HCT116 (cell line): ENCODE results near the gene NOL4L. TPM values are rescaled to one million over a fixed set of nuclear protein-coding genes. Genes with fewer than 3 reads are reported as not detected.

Source experiments
- ATAC-seq: fragments of 200-7000 bp; cut with Tn5 transposase; 2 replicates; pipeline ENCODE4 v1.9.1; 2020; ENCODE audit warnings: mild to moderate bottlenecking, moderate library complexity
- BruUV-seq: library from RNA; stranded (reverse); fragments of 400-500 nt; replicated peaks from 2 replicates; lab custom pipeline; 2021; lab: Mats Ljungman, UMichigan
- CTCF ChIA-PET: fragments of 300-600 bp; sonication (Branson Sonifier 250); formaldehyde crosslinking; loops from one replicate; lab custom pipeline; 2021; ENCODE audit warnings: antibody characterized with exemption; lab: Charles Lee
- POLR2A ChIA-PET: fragments of 300-600, 350-600 bp; sonication (Branson Sonifier 250); formaldehyde crosslinking; loops from one replicate; lab custom pipeline; 2021; ENCODE audit warnings: antibody characterized with exemption; lab: Charles Lee
- RAD21 ChIA-PET, 2 experiments: fragments of 300-600 bp; sonication (Branson Sonifier 250); formaldehyde crosslinking; loops; one replicate each; lab custom pipeline; 2023; ENCODE audit warnings: low total read pairs in 2 of 2; ENCODE audit not compliant: uncharacterized antibody in 2 of 2, unreplicated experiment in 2 of 2, low non-redundant PET in 1 of 2; lab: Charles Lee
- DNase-seq: peaks from one replicate; pipeline ENCODE4 v3.0.0-alpha.2; 2010; ENCODE audit warnings: low read depth, low spot score
- H2AFZ ChIP-seq: fragments of 200-600 bp; shearing (Covaris generic), sonication (generic); 2 replicates; pipeline ENCODE4 v1.6.1; 2017; ENCODE audit warnings: low read depth, mixed run types, mixed read lengths, antibody characterized with exemption, low read length; ENCODE audit not compliant: poor library complexity, severe bottlenecking
- H3K27ac ChIP-seq: 2 replicates; pipeline ENCODE4 v1.5.1; 2012; ENCODE audit warnings: low read depth, low read length
- H3K27me3 ChIP-seq: fragments of 200-600 bp; sonication (generic); 2 replicates; pipeline ENCODE4 v1.6.1; 2016; ENCODE audit warnings: mixed run types, low read length, mixed read lengths; ENCODE audit not compliant: insufficient read depth
- H3K36me3 ChIP-seq, 2 experiments: fragments of 200-500 bp in 1 of 2; fragments of 200-600 bp in 1 of 2; sonication (Bioruptor generic) in 1 of 2; sonication (generic) in 1 of 2; 2 replicates each; pipeline versions ENCODE4 v1.5.1 to v1.6.1; 2014 to 2016; ENCODE audit warnings: low read length in 2 of 2, inconsistent platforms in 1 of 2, mixed read lengths in 1 of 2, mixed run types in 1 of 2; ENCODE audit not compliant: insufficient read depth in 2 of 2, control insufficient read depth in 1 of 2
- H3K4me1 ChIP-seq, 2 experiments: fragments of 200-600 bp in 1 of 2; sonication (generic) in 1 of 2; 2 replicates each; pipeline versions ENCODE4 v1.5.1 to v1.6.1; 2012 to 2017; ENCODE audit warnings: low read length in 2 of 2, inconsistent platforms in 1 of 2, mild to moderate bottlenecking in 1 of 2, mixed read lengths in 1 of 2, mixed run types in 1 of 2, moderate library complexity in 1 of 2; ENCODE audit not compliant: insufficient read depth in 2 of 2, control insufficient read depth in 1 of 2
- H3K4me2 ChIP-seq: fragments of 200-600 bp; sonication (generic); 2 replicates; pipeline ENCODE4 v1.6.1; 2017; ENCODE audit warnings: mixed run types, low read length, mixed read lengths
- H3K4me3 ChIP-seq, 2 experiments: fragments of 200-600 bp in 1 of 2; sonication (generic) in 1 of 2; replicated peaks in 1 of 2; 2 replicates each; pipeline ENCODE4 v1.5.1; 2011 to 2016; ENCODE audit warnings: low read length in 2 of 2, control low read depth in 1 of 2, low read depth in 1 of 2, mild to moderate bottlenecking in 1 of 2, mixed read lengths in 1 of 2, mixed run types in 1 of 2
- H3K79me2 ChIP-seq: fragments of 200-600 bp; sonication (generic); 2 replicates; pipeline ENCODE4 v1.6.1; 2017; ENCODE audit warnings: mild to moderate bottlenecking, mixed run types, low read length, moderate library complexity, mixed read lengths; ENCODE audit not compliant: insufficient read depth
- H3K9ac ChIP-seq: fragments of 200-600 bp; sonication (generic); 2 replicates; pipeline ENCODE4 v1.6.1; 2016; ENCODE audit warnings: low read length, mixed read lengths
- H3K9me2 ChIP-seq: fragments of 200-600 bp; sonication (generic), shearing (Covaris generic); 2 replicates; pipeline ENCODE4 v1.6.1; 2017; ENCODE audit warnings: mixed run types, mild to moderate bottlenecking, moderate library complexity; ENCODE audit not compliant: insufficient read depth
- H3K9me3 ChIP-seq, 2 experiments: fragments of 200-500 bp in 1 of 2; fragments of 200-600 bp in 1 of 2; sonication (Bioruptor generic) in 1 of 2; sonication (generic) in 1 of 2; 2 replicates each; pipeline ENCODE4 v1.6.1; 2014 to 2017; ENCODE audit warnings: low read length in 2 of 2, mixed read lengths in 2 of 2, inconsistent platforms in 1 of 2, low read depth in 1 of 2, mild to moderate bottlenecking in 1 of 2, mixed run types in 1 of 2, moderate library complexity in 1 of 2; ENCODE audit not compliant: control insufficient read depth in 1 of 2, insufficient read depth in 1 of 2
- H4K20me1 ChIP-seq: fragments of 200-600 bp; sonication (generic), shearing (Covaris generic); 2 replicates; pipeline ENCODE4 v1.6.1; 2017; ENCODE audit warnings: mixed run types, mild to moderate bottlenecking, moderate library complexity; ENCODE audit not compliant: insufficient read depth
- CEBPB ChIP-seq: IDR thresholded peaks from 2 replicates; pipeline ENCODE4 v1.6.1; 2012; ENCODE audit warnings: low read depth
- EZH2 ChIP-seq: fragments of 200-600 bp; sonication (generic); IDR thresholded peaks from 2 replicates; pipeline ENCODE4 v1.6.1; 2017; ENCODE audit warnings: antibody characterized with exemption, mixed run types
- FOSL1 ChIP-seq: IDR thresholded peaks from 2 replicates; pipeline ENCODE4 v1.6.1; 2012; ENCODE audit warnings: low read depth
- JUND ChIP-seq: IDR thresholded peaks from 2 replicates; pipeline ENCODE4 v1.6.1; 2012
- POLR2A ChIP-seq: IDR thresholded peaks from 2 replicates; pipeline ENCODE4 v1.7.0; 2011; ENCODE audit warnings: borderline replicate concordance; ENCODE audit not compliant: insufficient read depth, insufficient read length; ENCODE audit errors: extremely low read depth
- RAD21 ChIP-seq: IDR thresholded peaks from 2 replicates; pipeline ENCODE4 v1.6.1; 2012; ENCODE audit warnings: low read depth, mild to moderate bottlenecking
- SIN3A ChIP-seq: IDR thresholded peaks from 2 replicates; pipeline ENCODE4 v1.6.1; 2012; ENCODE audit warnings: low read depth
- TCF7L2 ChIP-seq: IDR thresholded peaks from 2 replicates; pipeline ENCODE4 v1.7.0; 2011; ENCODE audit warnings: borderline replicate concordance, inconsistent platforms; ENCODE audit not compliant: insufficient read depth, insufficient read length; ENCODE audit errors: extremely low read depth
- YY1 ChIP-seq: IDR thresholded peaks from 2 replicates; pipeline ENCODE4 v1.6.1; 2011; ENCODE audit warnings: low read length, low read depth, moderate library complexity, mild to moderate bottlenecking; ENCODE audit not compliant: insufficient replicate concordance; ENCODE audit errors: extremely low read depth
- ZFX ChIP-seq: fragments of 450-650 bp; IDR thresholded peaks from 2 replicates; pipeline ENCODE4 v1.6.1; 2017
- intact Hi-C: fragments of 100-400 bp; cut with micrococcal nuclease; formaldehyde crosslinking; loops from 2 replicates; pipeline ENCODE4 v1.10.0; 2022
- total RNA-seq: library from RNA; stranded (reverse); gene quantifications from one replicate; pipeline ENCODE4 v1.2.1, GENCODE V29; 2021; ENCODE audit not compliant: unreplicated experiment
- TF ChIP-seq, protein P1 (sequence below): IDR thresholded peaks from 2 replicates; pipeline ENCODE4 v1.6.1; 2012
- TF ChIP-seq, protein P2 (sequence below): IDR thresholded peaks from 2 replicates; pipeline ENCODE4 v1.6.1; 2012; ENCODE audit warnings: low read depth
- TF ChIP-seq, protein P3 (sequence below): IDR thresholded peaks from 2 replicates; pipeline ENCODE4 v1.6.1; 2011; ENCODE audit warnings: mild to moderate bottlenecking, low read length, moderate library complexity; ENCODE audit not compliant: insufficient replicate concordance; ENCODE audit errors: extremely low read depth
- TF ChIP-seq, protein P4 (sequence below): IDR thresholded peaks from 2 replicates; pipeline ENCODE4 v1.6.1; 2012

Gene NOL4L
- total RNA-seq, 1 experiment from 2014 or later, result 5.9 TPM

DNA sequence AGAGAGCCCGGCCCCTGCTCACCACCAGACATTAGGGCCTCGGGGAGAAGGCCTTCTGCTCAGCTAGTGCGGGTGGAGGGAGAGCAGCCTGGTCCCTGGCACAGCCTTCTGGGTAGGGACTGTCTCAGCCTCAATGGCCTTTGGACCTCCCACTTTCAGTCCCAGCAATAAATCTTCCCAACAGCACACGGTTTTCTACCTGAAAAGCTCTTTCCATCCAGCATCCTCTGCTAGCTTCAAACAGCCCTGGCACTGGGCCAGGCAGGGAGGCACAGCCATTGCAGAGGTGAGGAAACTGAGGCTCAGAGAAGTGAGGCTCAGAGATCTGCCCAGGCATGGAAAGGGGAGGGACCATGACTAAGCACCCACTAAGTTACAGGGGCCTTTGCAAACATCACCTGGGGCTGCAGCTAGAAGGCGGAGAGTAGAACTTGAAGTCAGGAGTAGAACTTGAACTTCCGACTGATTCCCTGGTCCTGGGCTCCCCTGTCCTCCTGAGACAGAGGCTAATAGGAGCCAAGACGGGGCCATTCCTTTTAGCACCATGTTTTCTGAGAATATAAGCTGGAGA is 43.9 kb upstream of the NOL4L start:
- BruUV-seq, result no TSS peak
- peak overlapping the region; percentile 83 for H2AFZ ChIP-seq
- no peak overlapping the region for H3K4me3 ChIP-seq
- POLR2A ChIA-PET, result no interaction called here
- 0 out of 2 replicates have a peak, but pooled peaks have one; percentile 35 for ATAC-seq
- H3K4me2 ChIP-seq, result peak overlapping the region; percentile 69
- no peaks in the 10 kb centered on the region for H3K36me3 ChIP-seq
- no peaks in the 10 kb centered on the region for H3K27me3 ChIP-seq
- H4K20me1 ChIP-seq, result no peaks in the 10 kb centered on the region
- intact Hi-C loops, result no loop called here
- RAD21 ChIA-PET, result no interaction called here
- no peak overlapping the region for H3K27ac ChIP-seq
- H3K9me3 ChIP-seq, result no peaks in the 10 kb centered on the region
- no peak for DNase-seq
- TF ChIP-seq CEBPB (no peak), RAD21 (no peak), ZFX (no peak), SIN3A (no peak), YY1 (no peak), TCF7L2 (no peak), POLR2A (no peak), FOSL1 (no peak), EZH2 (no peak), JUND (no peak)
- TF ChIP-seq, protein P1, sequence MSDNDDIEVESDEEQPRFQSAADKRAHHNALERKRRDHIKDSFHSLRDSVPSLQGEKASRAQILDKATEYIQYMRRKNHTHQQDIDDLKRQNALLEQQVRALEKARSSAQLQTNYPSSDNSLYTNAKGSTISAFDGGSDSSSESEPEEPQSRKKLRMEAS, result no peak
- TF ChIP-seq, protein P2, sequence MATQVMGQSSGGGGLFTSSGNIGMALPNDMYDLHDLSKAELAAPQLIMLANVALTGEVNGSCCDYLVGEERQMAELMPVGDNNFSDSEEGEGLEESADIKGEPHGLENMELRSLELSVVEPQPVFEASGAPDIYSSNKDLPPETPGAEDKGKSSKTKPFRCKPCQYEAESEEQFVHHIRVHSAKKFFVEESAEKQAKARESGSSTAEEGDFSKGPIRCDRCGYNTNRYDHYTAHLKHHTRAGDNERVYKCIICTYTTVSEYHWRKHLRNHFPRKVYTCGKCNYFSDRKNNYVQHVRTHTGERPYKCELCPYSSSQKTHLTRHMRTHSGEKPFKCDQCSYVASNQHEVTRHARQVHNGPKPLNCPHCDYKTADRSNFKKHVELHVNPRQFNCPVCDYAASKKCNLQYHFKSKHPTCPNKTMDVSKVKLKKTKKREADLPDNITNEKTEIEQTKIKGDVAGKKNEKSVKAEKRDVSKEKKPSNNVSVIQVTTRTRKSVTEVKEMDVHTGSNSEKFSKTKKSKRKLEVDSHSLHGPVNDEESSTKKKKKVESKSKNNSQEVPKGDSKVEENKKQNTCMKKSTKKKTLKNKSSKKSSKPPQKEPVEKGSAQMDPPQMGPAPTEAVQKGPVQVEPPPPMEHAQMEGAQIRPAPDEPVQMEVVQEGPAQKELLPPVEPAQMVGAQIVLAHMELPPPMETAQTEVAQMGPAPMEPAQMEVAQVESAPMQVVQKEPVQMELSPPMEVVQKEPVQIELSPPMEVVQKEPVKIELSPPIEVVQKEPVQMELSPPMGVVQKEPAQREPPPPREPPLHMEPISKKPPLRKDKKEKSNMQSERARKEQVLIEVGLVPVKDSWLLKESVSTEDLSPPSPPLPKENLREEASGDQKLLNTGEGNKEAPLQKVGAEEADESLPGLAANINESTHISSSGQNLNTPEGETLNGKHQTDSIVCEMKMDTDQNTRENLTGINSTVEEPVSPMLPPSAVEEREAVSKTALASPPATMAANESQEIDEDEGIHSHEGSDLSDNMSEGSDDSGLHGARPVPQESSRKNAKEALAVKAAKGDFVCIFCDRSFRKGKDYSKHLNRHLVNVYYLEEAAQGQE, result no peak
- TF ChIP-seq, protein P3, sequence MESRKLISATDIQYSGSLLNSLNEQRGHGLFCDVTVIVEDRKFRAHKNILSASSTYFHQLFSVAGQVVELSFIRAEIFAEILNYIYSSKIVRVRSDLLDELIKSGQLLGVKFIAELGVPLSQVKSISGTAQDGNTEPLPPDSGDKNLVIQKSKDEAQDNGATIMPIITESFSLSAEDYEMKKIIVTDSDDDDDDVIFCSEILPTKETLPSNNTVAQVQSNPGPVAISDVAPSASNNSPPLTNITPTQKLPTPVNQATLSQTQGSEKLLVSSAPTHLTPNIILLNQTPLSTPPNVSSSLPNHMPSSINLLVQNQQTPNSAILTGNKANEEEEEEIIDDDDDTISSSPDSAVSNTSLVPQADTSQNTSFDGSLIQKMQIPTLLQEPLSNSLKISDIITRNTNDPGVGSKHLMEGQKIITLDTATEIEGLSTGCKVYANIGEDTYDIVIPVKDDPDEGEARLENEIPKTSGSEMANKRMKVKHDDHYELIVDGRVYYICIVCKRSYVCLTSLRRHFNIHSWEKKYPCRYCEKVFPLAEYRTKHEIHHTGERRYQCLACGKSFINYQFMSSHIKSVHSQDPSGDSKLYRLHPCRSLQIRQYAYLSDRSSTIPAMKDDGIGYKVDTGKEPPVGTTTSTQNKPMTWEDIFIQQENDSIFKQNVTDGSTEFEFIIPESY, result no peak
- TF ChIP-seq, protein P4, sequence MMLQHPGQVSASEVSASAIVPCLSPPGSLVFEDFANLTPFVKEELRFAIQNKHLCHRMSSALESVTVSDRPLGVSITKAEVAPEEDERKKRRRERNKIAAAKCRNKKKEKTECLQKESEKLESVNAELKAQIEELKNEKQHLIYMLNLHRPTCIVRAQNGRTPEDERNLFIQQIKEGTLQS, result no peak
- TF ChIP-seq, all 23 proteins: peak for 0
- H3K9me2 ChIP-seq, result no peaks in the 10 kb centered on the region
- peaks cover 23 to 34% of the 10 kb centered on the region in 2 experiments for H3K4me1 ChIP-seq
- CTCF ChIA-PET, result no interaction called here
- no peak overlapping the region for H3K9ac ChIP-seq
- H3K79me2 ChIP-seq, result no peaks in the 10 kb centered on the region
